Uterus (tissue), 2 donors: ENCODE data around the gene PAN3.

Experiments
- POLR2A ChIP-seq, 2 donors: fragments of 450-650 bp; IDR thresholded peaks; one replicate each; pipeline ENCODE4 v1.6.1; 2016; ENCODE audit warnings: antibody characterized with exemption in 2 of 2, mild to moderate bottlenecking in 1 of 2, moderate library complexity in 1 of 2
- TF ChIP-seq, protein P1 (sequence below), 4 experiments: fragments of 200-600 bp in 2 of 4; fragments of 450-650 bp in 2 of 4; sonication (generic) in 2 of 4; IDR thresholded peaks; one replicate each; pipeline ENCODE4 v1.5.1; 2016 to 2019; ENCODE audit warnings: antibody characterized with exemption in 4 of 4, mild to moderate bottlenecking in 2 of 4, moderate library complexity in 1 of 4

DNA sequence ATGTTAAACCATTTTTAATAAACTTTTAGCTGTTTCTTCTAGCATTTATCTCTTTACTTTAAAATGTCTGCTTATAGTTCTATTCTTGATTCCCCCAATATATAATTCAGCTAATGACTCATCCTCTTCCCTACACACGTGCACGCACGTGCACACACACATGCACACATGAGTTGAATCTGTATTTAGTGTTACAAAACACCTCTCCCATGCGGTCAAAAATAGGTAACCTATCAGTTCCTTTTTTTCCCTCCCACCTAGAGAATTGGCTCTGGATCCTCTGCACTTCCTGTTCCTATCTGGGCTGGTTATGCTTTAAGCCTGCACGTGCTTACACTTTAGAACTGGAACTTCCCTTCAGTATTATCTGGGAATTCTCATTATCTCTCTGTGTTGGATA lies 144.1 kb downstream of the PAN3 start:
- TF ChIP-seq, protein P1, sequence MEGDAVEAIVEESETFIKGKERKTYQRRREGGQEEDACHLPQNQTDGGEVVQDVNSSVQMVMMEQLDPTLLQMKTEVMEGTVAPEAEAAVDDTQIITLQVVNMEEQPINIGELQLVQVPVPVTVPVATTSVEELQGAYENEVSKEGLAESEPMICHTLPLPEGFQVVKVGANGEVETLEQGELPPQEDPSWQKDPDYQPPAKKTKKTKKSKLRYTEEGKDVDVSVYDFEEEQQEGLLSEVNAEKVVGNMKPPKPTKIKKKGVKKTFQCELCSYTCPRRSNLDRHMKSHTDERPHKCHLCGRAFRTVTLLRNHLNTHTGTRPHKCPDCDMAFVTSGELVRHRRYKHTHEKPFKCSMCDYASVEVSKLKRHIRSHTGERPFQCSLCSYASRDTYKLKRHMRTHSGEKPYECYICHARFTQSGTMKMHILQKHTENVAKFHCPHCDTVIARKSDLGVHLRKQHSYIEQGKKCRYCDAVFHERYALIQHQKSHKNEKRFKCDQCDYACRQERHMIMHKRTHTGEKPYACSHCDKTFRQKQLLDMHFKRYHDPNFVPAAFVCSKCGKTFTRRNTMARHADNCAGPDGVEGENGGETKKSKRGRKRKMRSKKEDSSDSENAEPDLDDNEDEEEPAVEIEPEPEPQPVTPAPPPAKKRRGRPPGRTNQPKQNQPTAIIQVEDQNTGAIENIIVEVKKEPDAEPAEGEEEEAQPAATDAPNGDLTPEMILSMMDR (IDR thresholded peaks at IDR 0.05) = no peak
- no peak for TF ChIP-seq POLR2A (IDR thresholded peaks at IDR 0.05)
